Karpas-422 (cell line): ENCODE measurements around the gene ARMC9. TPM values are rescaled to one million over a fixed set of nuclear protein-coding genes. Genes with fewer than 3 reads are reported as not detected.
"Not testable (repeated sequence)": the region's sequence is repeated elsewhere in the genome, so short reads cannot be mapped to it uniquely, and the experiment has no call there.

Experiments used
- DNase-seq: peaks from one replicate; pipeline ENCODE4 v3.0.0-alpha.2; 2015
- H2AFZ ChIP-seq: fragments of 200-600 bp; sonication (generic); 2 replicates; pipeline ENCODE4 v1.6.1; 2014; ENCODE audit warnings: antibody characterized with exemption, low read length, mixed read lengths
- H3K27ac ChIP-seq: fragments of 200-600 bp; sonication (generic); 2 replicates; pipeline ENCODE4 v1.5.1; 2014; ENCODE audit warnings: mild to moderate bottlenecking, low read length, moderate library complexity
- H3K27me3 ChIP-seq: fragments of 200-600 bp; sonication (generic); 2 replicates; pipeline ENCODE4 v1.6.1; 2014; ENCODE audit warnings: low read length, mixed read lengths
- H3K36me3 ChIP-seq: fragments of 200-600 bp; sonication (generic); 2 replicates; pipeline ENCODE4 v1.6.1; 2014; ENCODE audit warnings: low read length, mixed read lengths; ENCODE audit not compliant: insufficient read depth
- H3K4me1 ChIP-seq: fragments of 200-600 bp; sonication (generic); 2 replicates; pipeline ENCODE4 v1.6.1; 2014; ENCODE audit warnings: mild to moderate bottlenecking, low read length, mixed read lengths
- H3K4me2 ChIP-seq: fragments of 200-600 bp; sonication (generic); 2 replicates; pipeline ENCODE4 v1.6.1; 2014; ENCODE audit warnings: low read length, low read depth, mild to moderate bottlenecking; ENCODE audit not compliant: poor library complexity, severe bottlenecking
- H3K4me3 ChIP-seq: fragments of 200-600 bp; sonication (generic); 2 replicates; pipeline ENCODE4 v1.5.1; 2014; ENCODE audit warnings: mild to moderate bottlenecking, antibody characterized with exemption, low read length, mixed read lengths
- H3K79me2 ChIP-seq: fragments of 200-600 bp; sonication (generic); 2 replicates; pipeline ENCODE4 v1.6.1; 2014; ENCODE audit warnings: mild to moderate bottlenecking, low read length, mixed read lengths
- H3K9ac ChIP-seq: fragments of 200-600 bp; sonication (generic); 2 replicates; pipeline ENCODE4 v1.6.0; 2014; ENCODE audit warnings: low read length
- H3K9me2 ChIP-seq: fragments of 200-600 bp; sonication (generic), shearing (Covaris generic); replicated peaks from 2 replicates; pipeline ENCODE4 v1.6.0; 2014; ENCODE audit warnings: mild to moderate bottlenecking, low read length, moderate library complexity; ENCODE audit not compliant: insufficient read depth
- H3K9me3 ChIP-seq: fragments of 300-700, 200-600 bp; sonication (generic); 2 replicates; pipeline ENCODE4 v1.6.1; 2014; ENCODE audit warnings: low read length, mixed read lengths
- H4K20me1 ChIP-seq: fragments of 200-600 bp; sonication (generic); 2 replicates; pipeline ENCODE4 v1.6.1; 2014; ENCODE audit warnings: mild to moderate bottlenecking, antibody characterized with exemption, low read length, low read depth; ENCODE audit not compliant: insufficient read depth
- total RNA-seq: library from RNA; depleted of rRNA; stranded (reverse); fragments of >200 nt; shearing (Covaris generic); gene quantifications from 2 replicates; pipeline ENCODE4 v1.2.3, GENCODE V29; 2014; ENCODE audit warnings: low replicate concordance

ARMC9 gene
- total RNA-seq, 1 experiment from 2014 or later, result 7.7 TPM

DNA sequence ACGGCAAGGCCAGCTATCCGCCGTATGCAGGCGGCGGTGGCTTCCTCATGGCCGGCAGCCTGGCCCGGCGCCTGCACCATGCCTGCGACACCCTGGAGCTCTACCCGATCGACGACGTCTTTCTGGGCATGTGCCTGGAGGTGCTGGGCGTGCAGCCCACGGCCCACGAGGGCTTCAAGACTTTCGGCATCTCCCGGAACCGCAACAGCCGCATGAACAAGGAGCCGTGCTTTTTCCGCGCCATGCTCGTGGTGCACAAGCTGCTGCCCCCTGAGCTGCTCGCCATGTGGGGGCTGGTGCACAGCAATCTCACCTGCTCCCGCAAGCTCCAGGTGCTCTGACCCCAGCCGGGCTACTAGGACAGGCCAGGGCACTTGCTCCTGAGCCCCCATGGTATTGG lies 200.2 kb downstream of the ARMC9 start:
- no peak overlapping the region for H3K4me2 ChIP-seq
- H3K9me3 ChIP-seq, result no peaks in the 10 kb centered on the region
- no peak overlapping the region for H3K27ac ChIP-seq
- no peaks in the 10 kb centered on the region for H3K79me2 ChIP-seq
- DNase-seq, result no peak
- H3K36me3 ChIP-seq, result no peaks in the 10 kb centered on the region
- no peaks in the 10 kb centered on the region for H3K27me3 ChIP-seq
- H4K20me1 ChIP-seq, result no peaks in the 10 kb centered on the region
- no peak overlapping the region for H2AFZ ChIP-seq
- no peak overlapping the region for H3K4me3 ChIP-seq
- H3K4me1 ChIP-seq, result peaks cover 25% of the 10 kb centered on the region
- no peak overlapping the region for H3K9ac ChIP-seq
- H3K9me2 ChIP-seq, result no peaks in the 10 kb centered on the region

DNA sequence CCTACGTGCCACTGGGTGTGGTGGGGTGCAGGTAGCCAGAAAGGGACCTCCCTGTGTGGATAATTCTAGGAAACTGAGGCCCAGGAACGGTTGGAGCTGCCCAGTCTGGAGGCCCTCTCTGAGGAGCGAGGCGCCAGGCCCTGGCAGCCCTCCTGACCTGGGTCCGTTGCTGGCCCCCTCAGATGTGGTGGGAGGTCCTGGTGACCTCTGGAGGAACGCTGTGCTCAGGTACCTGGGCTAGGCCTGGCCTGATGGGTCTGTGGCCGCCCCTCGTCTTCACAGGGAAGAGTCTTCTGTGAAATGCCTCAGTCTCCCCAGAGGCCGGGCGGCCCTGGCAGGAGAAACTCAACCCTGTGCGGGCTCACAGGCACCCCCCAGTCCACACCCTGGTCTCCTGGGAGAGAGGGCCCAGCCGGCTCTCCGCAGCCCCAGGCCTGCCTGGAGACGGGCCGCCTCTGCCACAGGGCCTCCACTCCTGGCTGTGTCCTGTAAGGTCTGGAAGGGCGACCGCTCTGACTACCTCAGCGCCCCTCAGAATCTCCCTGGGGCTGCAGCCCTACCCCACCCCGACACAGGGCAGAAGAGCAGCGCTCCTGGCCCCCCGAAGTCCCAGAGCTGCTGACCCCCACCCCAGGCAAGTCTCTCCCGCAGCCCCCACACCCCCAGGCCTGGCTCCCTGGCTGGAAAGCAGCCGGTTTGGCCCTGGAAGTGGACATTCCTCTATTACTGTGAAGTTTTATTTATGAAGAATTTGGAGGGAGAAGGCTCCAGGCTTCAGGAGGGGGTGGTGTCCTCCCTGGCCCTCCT lies 200.8 kb downstream of the ARMC9 start:
- no peaks in the 10 kb centered on the region for H3K27me3 ChIP-seq
- H3K4me2 ChIP-seq, result no peak overlapping the region
- peaks cover 19% of the 10 kb centered on the region for H3K4me1 ChIP-seq
- no peaks in the 10 kb centered on the region for H3K36me3 ChIP-seq
- DNase-seq, result no peak
- no peaks in the 10 kb centered on the region for H3K79me2 ChIP-seq
- no peaks in the 10 kb centered on the region for H3K9me2 ChIP-seq
- no peak overlapping the region for H2AFZ ChIP-seq
- H3K9ac ChIP-seq, result no peak overlapping the region
- H4K20me1 ChIP-seq, result no peaks in the 10 kb centered on the region
- H3K27ac ChIP-seq, result no peak overlapping the region
- H3K4me3 ChIP-seq, result no peak overlapping the region
- H3K9me3 ChIP-seq, result no peaks in the 10 kb centered on the region

DNA sequence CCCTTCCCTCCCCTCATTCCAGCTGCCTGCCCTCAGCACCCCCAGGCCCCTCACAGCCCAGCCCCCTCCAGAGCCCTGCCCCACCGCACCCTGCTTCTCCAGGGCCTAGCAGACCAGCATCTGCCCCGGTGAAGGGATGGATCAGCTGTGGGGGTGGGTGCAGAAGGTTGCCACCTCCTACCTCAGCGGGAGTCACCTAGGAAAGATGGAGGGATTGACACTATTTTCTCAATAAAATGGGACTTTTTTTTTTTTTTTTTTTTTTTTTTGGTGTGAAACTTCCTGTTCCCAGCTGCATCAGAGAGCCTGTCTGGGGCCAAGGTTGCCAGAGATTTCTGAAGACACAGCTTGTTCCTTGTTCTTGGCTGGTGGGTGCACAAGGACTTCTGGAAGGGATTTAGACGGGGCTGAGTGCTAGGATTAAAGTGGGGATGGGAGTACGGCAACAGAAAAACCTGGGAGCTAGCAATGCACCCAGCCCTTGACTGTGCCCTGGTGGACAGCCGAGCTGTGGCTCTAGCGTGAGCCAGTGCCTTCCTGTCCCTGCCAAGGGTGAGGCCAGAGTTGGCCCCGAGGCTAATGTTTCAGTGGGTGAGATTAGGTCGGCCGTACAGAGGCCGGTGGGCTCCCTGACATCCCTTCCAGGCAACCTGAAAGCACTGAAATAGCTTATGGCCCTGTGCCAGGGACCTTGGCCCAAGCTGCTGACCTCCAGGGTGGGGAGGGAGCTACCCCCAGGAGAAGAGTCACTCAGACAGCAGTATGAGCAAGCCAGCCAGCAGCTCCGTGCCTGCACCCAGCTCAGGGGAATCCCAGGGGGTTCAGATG lies 201.6 kb downstream of the ARMC9 start:
- Histone ChIP-seq H3K27ac (no peak overlapping the region), H3K36me3 (no peaks in the 10 kb centered on the region), H4K20me1 (no peaks in the 10 kb centered on the region), H3K9me2 (no peaks in the 10 kb centered on the region), H3K79me2 (no peaks in the 10 kb centered on the region), H3K27me3 (no peaks in the 10 kb centered on the region), H3K4me3 (no peak overlapping the region), H3K4me2 (no peak overlapping the region), H2AFZ (no peak overlapping the region), H3K9me3 (no peaks in the 10 kb centered on the region), H3K9ac (no peak overlapping the region), H3K4me1 (peaks cover 11% of the 10 kb centered on the region)
- DNase-seq, result no peak

DNA sequence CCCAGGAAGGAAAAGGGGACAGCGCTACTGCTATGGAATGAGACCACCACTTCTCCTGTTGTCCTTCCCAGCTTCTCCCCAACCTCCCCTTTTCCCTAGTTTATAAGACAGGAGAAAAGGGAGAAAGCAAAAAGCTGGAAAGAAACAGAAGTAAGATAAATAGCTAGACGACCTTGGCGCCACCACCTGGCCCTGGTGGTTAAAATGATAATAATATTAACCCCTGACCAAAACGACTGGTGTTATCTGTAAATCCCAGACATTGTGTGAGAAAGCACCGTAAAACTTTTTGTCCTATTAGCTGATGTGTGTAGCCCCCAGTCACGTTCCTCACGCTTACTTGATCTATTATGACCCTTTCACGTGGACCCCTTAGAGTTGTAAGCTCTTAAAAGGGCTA lies 202.2 kb downstream of the ARMC9 start:
- not testable (repeated sequence) for H3K27me3 ChIP-seq, H3K4me3 ChIP-seq, H4K20me1 ChIP-seq, H3K9me3 ChIP-seq, H3K4me1 ChIP-seq, H3K9ac ChIP-seq, H3K79me2 ChIP-seq, H3K4me2 ChIP-seq, H3K27ac ChIP-seq, DNase-seq, H2AFZ ChIP-seq, H3K36me3 ChIP-seq, H3K9me2 ChIP-seq

DNA sequence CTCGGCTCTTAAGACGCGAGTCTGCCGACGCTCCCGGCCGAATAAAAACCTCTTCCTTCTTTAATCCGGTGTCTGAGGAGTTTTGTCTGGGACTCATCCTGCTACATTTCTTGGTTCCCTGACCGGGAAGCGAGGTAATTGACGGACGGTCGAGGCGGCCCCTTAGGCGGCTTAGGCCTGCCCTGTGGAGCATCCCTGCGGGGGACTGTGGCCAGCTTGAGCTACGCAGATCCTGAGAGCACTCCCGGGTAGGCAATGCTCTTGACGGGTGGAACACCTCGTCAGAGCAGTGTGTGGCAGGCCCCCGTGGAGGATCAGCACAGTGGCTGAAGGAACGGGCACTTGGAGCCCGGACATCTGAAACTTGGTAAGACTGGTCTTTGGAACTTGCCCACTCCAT lies 202.7 kb downstream of the ARMC9 start:
- H3K79me2 ChIP-seq, H2AFZ ChIP-seq, H3K9ac ChIP-seq, H3K4me3 ChIP-seq, H3K27me3 ChIP-seq, H3K9me2 ChIP-seq, H3K9me3 ChIP-seq, DNase-seq, H4K20me1 ChIP-seq, H3K27ac ChIP-seq, H3K36me3 ChIP-seq, H3K4me1 ChIP-seq, H3K4me2 ChIP-seq: not testable (repeated sequence)

DNA sequence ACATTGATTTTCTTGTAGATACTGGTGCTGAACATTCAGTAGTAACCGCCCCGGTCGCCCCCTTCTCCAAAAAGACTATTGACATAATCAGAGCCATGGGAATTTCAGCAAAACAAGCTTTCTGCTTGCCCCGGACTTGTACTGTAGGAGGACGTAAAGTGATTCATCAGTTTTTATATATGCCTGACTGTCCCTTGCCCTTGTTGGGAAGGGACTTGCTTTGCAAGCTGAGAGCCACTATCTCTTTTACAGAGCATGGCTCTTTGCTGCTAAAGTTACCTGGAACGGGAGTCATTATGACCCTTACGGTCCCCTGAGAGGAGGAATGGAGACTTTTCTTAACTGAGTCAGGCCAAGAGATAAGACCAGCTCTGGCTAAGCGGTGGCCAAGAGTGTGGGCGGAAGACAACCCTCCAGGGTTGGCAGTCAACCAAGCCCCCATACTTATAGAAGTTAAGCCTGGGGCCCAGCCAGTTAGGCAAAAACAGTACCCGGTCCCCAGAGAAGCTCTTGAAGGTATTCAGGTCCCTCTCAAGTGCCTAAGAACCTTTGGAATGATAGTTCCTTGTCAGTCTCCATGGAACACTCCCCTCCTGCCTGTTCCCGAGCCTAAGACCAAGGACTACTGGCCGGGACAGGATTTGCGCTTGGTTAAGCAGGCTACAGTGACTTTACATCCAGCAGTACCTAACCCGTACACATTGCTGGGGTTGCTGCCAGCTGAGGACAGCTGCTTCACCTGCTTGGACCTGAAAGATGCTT lies 205.2 kb downstream of the ARMC9 start:
- not testable (repeated sequence) for H3K9me2 ChIP-seq, H3K79me2 ChIP-seq, H3K27me3 ChIP-seq, H3K4me3 ChIP-seq, H3K27ac ChIP-seq, H3K4me2 ChIP-seq, DNase-seq, H3K4me1 ChIP-seq, H3K9me3 ChIP-seq, H2AFZ ChIP-seq, H3K36me3 ChIP-seq, H3K9ac ChIP-seq, H4K20me1 ChIP-seq

DNA sequence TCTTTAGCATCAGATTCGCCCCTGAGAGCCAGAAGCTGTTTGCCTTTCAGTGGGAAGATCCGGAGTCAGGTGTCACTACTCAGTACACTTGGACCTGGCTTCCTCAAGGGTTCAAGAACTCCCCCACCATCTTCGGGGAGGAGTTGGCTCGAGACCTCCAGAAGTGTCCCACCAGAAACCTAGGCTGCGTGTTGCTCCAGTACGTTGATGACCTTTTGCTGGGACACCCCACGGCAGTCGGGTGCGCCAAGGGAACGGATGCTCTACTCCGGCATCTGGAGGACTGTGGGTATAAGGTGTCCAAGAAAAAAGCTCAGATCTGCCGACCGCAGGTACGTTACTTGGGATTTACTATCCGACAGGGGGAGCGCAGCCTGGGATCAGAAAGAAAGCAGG lies 205.8 kb downstream of the ARMC9 start:
- H3K36me3 ChIP-seq, DNase-seq, H3K9ac ChIP-seq, H2AFZ ChIP-seq, H4K20me1 ChIP-seq, H3K9me2 ChIP-seq, H3K4me3 ChIP-seq, H3K27me3 ChIP-seq, H3K79me2 ChIP-seq, H3K4me2 ChIP-seq, H3K4me1 ChIP-seq, H3K27ac ChIP-seq, H3K9me3 ChIP-seq: not testable (repeated sequence)
